GM12878 (cell line): ENCODE results near the gene WWOX.

Experiments used
- CTCF ChIP-seq, 3 experiments: IDR thresholded peaks in 2 of 3; conservative IDR thresholded peaks in 1 of 3; 2 replicates each; pipeline ENCODE4 v1.5.1; 2011; ENCODE audit warnings: low read depth in 3 of 3, low read length in 3 of 3, mild to moderate bottlenecking in 3 of 3, control low read depth in 2 of 3, moderate library complexity in 2 of 3, inconsistent platforms in 1 of 3, mixed read lengths in 1 of 3; ENCODE audit not compliant: control insufficient read depth in 2 of 3, insufficient read depth in 1 of 3; ENCODE audit errors: extremely low read depth in 1 of 3
- EZH2 ChIP-seq: IDR thresholded peaks from 2 replicates; pipeline ENCODE4 v1.6.1; 2012; ENCODE audit warnings: low read depth, mild to moderate bottlenecking, control low read depth, inconsistent platforms, low read length, borderline replicate concordance; ENCODE audit not compliant: control insufficient read depth
- POLR2A ChIP-seq: IDR thresholded peaks from 2 replicates; pipeline ENCODE4 v1.6.1; 2011; ENCODE audit warnings: low read depth, mild to moderate bottlenecking, low read length
- RCOR1 ChIP-seq: conservative IDR thresholded peaks from 2 replicates; pipeline ENCODE4 v1.6.1; 2012; ENCODE audit warnings: low read depth, low read length, improper control_type of control experiment
- SREBF1 ChIP-seq: IDR thresholded peaks from 2 replicates; pipeline ENCODE4 v1.6.1; 2012; ENCODE audit warnings: mild to moderate bottlenecking, low read length
- TCF7 ChIP-seq: IDR thresholded peaks from 2 replicates; pipeline ENCODE4 v1.6.1; 2014; ENCODE audit warnings: antibody characterized with exemption, borderline replicate concordance
- ZZZ3 ChIP-seq: IDR thresholded peaks from 2 replicates; pipeline ENCODE4 v1.6.1; 2011; ENCODE audit warnings: low read depth; ENCODE audit not compliant: control insufficient read depth, insufficient read length

DNA sequence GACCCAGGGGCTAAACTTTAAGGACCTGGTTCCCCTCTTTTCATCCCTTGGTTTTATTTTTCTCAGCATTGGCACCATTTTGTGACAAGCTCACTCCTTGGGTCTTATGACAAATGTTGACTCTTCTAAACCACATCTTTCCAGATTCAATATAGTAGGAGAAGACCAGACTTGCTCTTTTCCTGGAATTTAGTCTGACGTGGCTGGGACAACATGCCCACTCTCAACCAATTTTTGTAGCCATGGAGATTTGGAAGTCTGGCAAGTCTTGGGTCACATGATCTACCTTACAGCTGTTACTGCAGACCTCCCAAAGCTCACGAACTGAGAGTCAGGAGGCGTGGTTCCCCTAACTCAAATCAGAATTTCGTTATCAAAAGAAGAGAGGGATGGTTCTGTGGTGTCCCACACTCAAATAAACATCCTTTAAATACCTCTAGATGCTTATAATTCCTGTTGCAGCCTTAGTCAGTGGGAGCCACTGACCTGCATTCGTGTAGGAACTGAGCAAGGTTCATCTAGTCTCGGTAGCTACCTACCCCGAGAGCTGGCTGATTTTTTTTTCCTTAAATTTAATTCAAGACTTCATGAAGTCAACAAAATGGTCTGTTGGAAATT is 817.6 kb downstream of the WWOX start:
- TF ChIP-seq RCOR1 (no peak), CTCF (IDR thresholded peaks at IDR 0.05 in 2 of 3, conservative IDR thresholded peaks at IDR 0.05 in 1 of 3; ENCODE audit: control insufficient read depth in 2 of 3, extremely low read depth in 1 of 3, insufficient read depth in 1 of 3, low read depth in 3 of 3, low read length in 3 of 3) (no peak), ZZZ3 (no peak), POLR2A (no peak), SREBF1 (no peak), EZH2 (no peak), TCF7 (no peak)
